GM23248 (cell line): Measurements from ENCODE around the gene GLI1.

Experiments used
- EZH2 ChIP-seq: fragments of 200-600 bp; sonication (generic); IDR thresholded peaks from 2 replicates; pipeline ENCODE4 v1.6.1; 2018; ENCODE audit warnings: antibody characterized with exemption, mild to moderate bottlenecking; ENCODE audit not compliant: insufficient read depth, poor library complexity, severe bottlenecking
- EZH2phosphoT487 ChIP-seq: fragments of 200-600 bp; sonication (generic); IDR thresholded peaks from 2 replicates; pipeline ENCODE4 v1.6.1; 2018; ENCODE audit warnings: antibody characterized with exemption, moderate library complexity, mild to moderate bottlenecking, low read depth; ENCODE audit not compliant: insufficient read depth

GRCh38 chr12:57452937-57453509 is 6.6 kb upstream of the GLI1 start:
- TF ChIP-seq EZH2 (no peak), EZH2phosphoT487 (no peak)
